SHP77 treated with DMSO at 0.1 percent for 48 hours (cell line): Measurements from ENCODE around the gene PPP2R2C.

Source experiments
- DNase-seq: peaks from one replicate; lab custom pipeline; 2025; lab: John Stamatoyannopoulos, UW

The PPP2R2C gene

DNA sequence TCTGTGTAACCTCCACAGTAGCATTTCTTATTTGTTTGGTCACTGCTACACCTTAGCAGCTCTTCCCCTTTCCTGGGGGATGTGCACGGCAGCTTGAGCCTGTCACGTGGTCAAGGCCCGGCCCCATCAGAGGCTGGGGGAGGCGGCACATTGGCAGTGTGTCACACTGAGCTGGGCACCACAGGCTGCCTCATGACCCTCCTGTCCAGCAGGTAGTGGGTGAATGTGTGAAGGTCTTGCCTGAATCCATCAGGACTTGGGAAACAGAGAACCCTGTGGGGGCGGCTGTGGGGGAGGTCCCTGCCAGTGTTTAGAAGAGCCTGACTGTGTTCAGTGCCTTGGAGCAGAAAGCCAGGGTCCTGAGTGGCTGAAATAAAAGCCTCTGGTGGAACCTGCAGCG, 169.5 kb downstream of the PPP2R2C start:
- DNase-seq, result no peak

DNA sequence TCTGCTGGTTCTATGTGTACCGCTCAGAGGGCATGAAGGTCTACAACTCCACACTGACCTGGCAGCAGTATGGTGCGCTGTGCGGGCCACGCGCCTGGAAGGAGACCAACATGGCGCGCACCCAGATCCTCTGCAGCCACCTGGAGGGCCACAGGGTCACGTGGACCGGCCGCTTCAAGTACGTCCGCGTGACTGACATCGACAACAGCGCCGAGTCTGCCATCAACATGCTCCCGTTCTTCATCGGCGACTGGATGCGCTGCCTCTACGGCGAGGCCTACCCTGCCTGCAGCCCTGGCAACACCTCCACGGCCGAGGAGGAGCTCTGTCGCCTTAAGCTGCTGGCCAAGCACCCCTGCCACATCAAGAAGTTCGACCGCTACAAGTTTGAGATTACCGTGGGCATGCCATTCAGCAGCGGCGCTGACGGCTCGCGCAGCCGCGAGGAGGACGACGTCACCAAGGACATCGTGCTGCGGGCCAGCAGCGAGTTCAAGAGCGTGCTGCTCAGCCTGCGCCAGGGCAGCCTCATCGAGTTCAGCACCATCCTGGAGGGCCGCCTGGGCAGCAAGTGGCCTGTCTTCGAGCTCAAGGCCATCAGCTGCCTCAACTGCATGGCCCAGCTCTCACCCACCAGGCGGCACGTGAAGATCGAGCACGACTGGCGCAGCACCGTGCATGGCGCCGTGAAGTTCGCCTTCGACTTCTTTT, 170.5 kb downstream of the PPP2R2C start:
- DNase-seq, result no peak

DNA sequence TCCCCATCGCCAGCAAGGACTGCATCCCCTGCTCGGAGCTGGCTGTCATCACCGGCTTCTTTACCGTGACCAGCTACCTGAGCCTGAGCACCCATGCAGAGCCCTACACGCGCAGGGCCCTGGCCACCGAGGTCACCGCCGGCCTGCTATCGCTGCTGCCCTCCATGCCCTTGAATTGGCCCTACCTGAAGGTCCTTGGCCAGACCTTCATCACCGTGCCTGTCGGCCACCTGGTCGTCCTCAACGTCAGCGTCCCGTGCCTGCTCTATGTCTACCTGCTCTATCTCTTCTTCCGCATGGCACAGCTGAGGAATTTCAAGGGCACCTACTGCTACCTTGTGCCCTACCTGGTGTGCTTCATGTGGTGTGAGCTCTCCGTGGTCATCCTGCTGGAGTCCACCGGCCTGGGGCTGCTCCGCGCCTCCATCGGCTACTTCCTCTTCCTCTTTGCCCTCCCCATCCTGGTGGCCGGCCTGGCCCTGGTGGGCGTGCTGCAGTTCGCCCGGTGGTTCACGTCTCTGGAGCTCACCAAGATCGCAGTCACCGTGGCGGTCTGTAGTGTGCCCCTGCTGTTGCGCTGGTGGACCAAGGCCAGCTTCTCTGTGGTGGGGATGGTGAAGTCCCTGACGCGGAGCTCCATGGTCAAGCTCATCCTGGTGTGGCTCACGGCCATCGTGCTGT, 171.2 kb downstream of the PPP2R2C start:
- no peak for DNase-seq

GRCh38 chr4:6300359-6300758, 172.1 kb downstream of the PPP2R2C start:
- DNase-seq, result no peak

DNA sequence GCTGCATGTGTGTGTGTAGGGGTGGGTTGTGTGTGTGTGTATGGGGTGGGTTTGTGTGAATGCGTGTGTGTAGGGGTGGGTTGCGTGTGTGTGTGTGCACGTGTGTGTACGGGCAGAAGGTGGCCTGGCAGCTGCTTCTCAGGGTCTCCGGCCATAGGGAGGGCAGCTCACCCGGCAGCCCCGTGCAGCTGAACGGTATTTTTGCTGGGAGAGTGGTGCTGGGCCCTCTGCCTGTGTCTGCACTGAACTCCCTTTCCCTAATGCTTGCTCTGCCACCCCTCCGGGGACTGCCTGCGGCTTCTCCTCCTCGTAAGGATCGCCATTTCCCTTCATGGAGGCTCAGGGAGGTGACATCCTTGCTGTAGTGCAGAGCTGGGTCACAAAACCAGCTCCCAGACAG, 172.5 kb downstream of the PPP2R2C start:
- no peak for DNase-seq

DNA sequence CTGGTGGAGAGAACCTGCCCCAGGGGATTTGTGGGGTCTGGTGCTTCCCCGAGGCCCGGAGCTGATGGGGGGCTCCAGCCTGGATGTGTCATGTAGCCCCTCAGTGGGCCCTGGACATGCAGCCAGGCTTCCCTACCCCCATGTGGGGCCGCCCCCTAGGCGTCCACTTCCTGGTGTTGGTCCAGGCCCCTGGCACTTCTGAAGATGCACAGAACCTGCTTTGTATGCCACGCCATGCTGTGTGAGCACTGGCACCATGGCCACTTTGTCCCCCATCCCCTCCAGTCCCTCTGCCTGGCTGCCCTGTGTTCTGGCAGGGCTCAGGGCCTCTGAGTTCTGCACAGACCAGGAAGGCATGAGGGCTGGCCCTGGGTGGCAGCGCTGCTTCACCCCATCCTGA, 173.6 kb downstream of the PPP2R2C start:
- DNase-seq, result no peak

DNA sequence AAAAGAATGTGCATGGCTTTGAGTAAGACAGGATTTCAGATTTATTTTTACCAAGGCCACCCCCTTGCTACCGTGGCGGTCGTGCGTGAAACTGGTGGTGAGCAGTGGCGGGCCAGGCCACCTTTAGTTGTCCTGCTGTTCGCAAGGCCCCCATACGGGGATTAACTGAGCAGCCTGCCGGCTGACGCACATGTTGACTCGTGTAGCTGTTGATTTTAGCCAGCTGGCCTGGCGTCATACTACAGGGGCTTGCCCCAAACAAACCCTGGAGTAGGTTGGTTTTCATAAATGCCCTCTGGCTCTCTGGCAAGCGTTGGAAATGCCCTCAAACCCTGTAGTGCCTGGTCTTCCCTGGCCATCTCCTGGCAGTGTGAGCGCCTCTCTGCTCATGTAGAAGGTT, 174.4 kb downstream of the PPP2R2C start:
- DNase-seq, result peak; percentile 25

GRCh38 chr4:6297266-6297815, 175.1 kb downstream of the PPP2R2C start:
- DNase-seq, result no peak

- DNase-seq, result no peak
These were observed 176.4 kb downstream of the PPP2R2C start for GRCh38 chr4:6296026-6296425.

GRCh38 chr4:6295495-6295894, 176.9 kb downstream of the PPP2R2C start:
- no peak for DNase-seq

- no peak for DNase-seq
These were observed 177.6 kb downstream of the PPP2R2C start for GRCh38 chr4:6294705-6295421.

DNA sequence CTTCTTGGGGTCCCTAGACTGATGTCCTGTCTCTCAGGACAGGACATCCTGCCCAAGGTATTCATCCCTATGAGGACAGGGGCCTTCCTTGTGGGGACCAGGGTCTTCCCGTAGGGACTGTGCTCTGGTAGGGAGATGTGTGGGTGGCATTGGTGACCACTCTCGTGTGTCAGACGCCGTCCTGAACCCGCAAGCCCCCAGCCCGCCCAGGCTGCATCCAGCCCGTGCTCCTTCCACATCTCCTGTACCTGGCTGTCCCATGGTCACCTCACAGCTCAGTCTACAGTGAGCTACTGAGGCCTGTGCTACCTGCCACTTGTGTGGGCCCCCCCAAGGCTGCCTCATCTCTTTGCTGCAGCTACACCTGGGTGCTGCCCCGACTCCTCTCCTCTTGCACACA, 178.8 kb downstream of the PPP2R2C start:
- no peak for DNase-seq

- no peak for DNase-seq
These were observed 179.3 kb downstream of the PPP2R2C start for GRCh38 chr4:6293097-6293445.

- no peak for DNase-seq
These were observed 179.9 kb downstream of the PPP2R2C start for GRCh38 chr4:6292376-6293096.

DNA sequence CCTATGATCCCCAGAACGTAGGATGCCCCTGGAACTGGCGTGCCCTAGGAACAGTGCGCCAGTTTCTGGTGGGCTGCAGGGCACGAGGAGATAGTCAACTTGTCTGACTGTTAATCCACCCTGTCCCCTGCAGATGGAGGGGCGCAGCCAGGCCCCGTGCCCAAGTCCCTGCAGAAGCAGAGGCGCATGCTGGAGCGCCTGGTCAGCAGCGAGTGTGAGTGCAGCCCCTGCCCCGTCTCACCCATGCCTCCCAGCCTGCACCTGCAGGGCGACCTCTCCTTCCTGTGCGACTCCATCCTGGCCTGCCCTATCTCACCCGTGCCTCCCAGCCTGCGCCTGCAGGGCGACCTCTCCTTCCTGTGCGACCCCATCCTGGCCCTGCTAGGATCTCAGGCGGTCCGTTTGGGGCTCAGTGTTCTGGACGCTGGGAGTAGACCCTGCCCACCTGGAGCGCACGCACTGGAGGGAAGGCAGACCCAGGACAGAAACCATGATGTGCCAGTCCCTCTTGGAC, 180.6 kb downstream of the PPP2R2C start:
- DNase-seq, result no peak

GRCh38 chr4:6290769-6291547, 181.5 kb downstream of the PPP2R2C start:
- no peak for DNase-seq

GRCh38 chr4:6290256-6290655, 182.2 kb downstream of the PPP2R2C start:
- no peak for DNase-seq

DNA sequence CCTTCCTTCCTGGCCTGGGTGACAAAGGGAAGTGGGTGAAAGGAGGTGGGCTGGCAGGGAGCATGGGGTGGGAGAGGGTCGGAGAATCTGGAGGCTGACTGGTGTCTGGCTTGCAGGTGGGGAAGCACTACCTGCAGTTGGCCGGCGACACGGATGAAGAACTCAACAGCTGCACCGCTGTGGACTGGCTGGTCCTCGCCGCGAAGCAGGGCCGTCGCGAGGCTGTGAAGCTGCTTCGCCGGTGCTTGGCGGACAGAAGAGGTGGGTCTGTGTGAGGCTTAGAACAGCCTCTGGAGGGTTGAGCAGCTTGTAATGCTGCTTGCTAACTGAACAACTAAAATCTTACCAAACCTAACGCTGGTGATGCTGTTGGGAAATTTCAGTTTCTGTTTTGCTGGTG, 183.5 kb downstream of the PPP2R2C start:
- no peak for DNase-seq

GRCh38 chr4:6288342-6288741, 184.1 kb downstream of the PPP2R2C start:
- DNase-seq, result no peak

GRCh38 chr4:6287017-6287788, 185.2 kb downstream of the PPP2R2C start:
- DNase-seq, result no peak

GRCh38 chr4:6283282-6283681, 189.1 kb downstream of the PPP2R2C start:
- no peak for DNase-seq
